GM19438 (cell line): Measurements from ENCODE around the gene GNAT2.
"Not testable (repeated sequence)": the region's sequence is repeated elsewhere in the genome, so short reads cannot be mapped to it uniquely, and the experiment has no call there.

Experiments used
- ATAC-seq: cut with Tn5 transposase; IDR thresholded peaks from one replicate; pipeline ENCODE4 v1.9.1; 2021; ENCODE audit warnings: low read depth; ENCODE audit not compliant: unreplicated experiment

Gene GNAT2

DNA sequence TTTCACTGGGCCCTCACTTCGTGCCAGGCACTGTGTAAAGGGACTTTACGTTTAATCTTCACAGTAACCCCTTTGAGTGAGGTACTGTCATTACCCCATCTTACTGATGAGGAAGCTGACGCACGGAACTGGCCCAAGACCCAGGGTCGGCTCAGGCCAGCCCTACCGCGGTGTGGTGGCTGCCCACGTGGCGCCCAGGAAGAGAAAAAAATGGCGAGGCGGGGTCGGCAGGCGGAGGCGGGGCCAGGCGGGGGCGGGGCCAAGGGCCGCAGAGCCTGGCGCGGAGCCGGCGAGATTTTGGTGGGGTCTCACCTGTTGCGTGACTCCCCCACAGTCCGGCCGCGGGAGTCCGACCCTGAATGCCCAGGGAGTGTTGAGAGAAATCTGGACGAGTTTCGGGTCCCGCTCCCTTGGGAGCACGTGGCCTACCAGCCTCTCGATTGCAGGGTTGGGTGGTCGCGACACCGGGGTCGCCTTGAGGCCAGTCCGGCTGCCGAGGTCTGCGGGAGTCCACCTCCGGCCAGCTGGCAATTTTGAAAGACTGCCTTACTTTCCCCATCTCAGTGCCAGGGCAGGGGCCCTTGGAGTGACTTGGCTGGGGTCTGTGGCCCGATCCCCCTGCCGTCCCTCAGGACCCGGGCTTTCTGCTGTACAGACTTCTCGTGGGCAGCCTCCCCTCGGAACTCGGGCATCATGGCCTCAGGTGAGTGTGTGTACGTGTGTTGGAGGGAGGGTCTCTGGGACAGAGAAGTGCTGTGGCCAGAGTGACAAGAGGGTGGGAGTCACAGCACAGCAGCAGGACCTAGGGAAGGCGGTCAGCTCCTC lies at the start of gene GNAT2, which contains the start of gene AMPD2:
Gene GNAT2 (minus strand): TSS at position 41 of the 825 bp plus-strand sequence. CDS start 6,746 bp downstream, outside the sequence.
Gene AMPD2 (plus strand): TSS at position 262 of the 825 bp plus-strand sequence. CDS start 1,339 bp downstream, outside the sequence.
- ATAC-seq = peak; percentile 45

DNA sequence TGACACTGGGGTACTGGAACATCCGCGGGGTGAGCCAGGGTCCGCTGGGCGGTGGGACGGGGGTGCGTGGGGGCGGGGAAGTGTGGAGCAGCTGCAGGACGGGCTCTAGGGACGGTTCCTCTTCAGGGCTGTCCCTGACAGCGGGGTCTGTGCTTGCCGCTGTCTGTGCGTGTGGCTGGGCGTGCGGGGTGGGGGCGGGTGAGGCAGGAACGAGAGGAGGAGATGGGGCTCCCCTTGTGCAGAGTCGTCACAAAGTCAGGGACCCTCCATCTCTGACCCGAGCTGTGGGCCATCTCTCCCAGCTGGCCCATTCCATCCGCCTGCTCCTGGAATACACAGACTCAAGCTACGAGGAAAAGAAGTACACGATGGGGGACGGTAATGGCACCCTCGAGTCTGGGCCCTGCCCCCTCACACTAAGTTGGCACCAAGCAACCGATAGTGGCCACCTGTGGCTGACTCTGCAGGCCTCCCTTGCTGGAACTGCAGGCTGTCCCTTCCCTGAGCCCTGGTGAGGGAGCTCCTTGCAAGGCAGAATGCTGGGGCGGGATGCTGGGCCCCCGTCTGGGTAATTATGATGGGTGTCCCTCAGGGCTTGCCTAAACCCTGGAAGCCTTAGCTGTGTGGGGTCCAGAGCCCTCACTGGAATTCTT lies 48.8 kb upstream of the GNAT2 start:
- ATAC-seq = no peak

DNA sequence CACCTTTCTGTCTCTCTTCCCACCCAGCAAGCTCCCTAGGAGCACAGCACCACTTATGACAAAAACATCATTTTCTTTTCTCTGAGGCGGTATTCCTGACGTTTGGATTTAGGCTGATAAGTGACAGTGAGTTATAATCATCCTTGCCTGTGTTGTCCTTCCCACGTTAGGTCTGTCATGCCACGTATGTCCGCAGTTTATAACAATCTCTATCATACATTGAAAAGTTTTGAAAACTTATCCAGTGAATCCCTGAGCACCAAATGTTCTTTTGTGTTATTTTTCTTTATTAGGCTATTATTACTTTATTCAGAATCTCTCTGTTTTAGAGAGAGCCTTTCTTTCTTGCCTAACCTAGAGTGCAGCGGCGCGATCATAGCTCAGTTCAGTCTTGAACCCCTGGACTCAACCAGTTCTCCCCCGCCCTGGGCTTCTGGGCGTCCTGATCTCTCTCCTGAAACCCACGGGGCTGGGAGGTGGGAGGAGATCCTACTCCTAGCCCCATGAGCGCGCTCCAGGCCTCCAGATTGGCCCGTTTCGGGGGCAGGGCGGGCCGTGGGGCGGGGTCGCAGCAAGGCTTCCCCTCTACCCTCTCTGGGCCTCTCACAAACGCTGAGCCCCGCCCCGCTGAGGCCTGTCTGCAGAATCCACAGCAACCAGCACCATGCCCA lies 48.2 kb upstream of the GNAT2 start, which contains the start of gene GSTM2:
Gene GSTM2 (plus strand): TSS at position 606 of the 671 bp plus-strand sequence. CDS start 59 bp downstream, at position 665.
- ATAC-seq = peak; percentile 98

DNA sequence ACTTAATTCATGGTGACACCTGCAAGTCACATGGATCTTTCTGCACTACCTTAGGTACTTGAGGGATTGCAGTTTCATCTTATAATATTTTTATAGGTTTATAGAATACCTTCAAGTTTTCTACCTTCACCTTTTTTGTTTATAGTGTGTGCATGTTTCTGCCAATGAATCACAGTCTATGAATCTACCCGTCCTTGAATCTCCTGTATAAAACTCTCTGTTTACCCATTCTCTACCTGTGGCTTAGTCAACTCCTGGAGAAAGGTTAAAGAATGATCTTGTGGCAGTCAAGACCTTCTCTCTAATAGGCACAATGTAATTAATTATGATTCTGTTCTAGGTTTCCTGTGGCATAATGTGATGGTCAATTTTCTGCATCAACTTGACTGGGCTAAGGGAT lies 45.3 kb upstream of the GNAT2 start:
- ATAC-seq = no peak

DNA sequence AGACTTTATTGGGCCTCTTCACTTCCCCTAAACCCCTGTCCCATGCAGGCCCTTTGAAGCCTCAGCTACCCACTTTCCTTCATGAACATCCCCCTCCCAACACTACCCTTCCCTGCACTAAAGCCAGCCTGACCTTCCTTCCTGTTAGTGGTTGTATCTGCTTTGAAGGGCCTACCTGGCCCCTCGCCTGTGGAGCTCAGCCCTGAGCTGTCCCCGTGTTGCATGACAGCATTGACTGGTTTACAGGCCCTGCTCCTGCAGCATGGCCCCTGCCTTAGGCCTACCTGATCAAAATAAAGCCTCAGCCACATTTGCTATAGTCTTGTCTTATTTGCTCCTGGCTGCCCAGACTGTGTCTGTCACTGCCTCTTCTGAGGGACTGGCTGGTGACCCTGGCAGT lies 42.0 kb upstream of the GNAT2 start:
- ATAC-seq = no peak

DNA sequence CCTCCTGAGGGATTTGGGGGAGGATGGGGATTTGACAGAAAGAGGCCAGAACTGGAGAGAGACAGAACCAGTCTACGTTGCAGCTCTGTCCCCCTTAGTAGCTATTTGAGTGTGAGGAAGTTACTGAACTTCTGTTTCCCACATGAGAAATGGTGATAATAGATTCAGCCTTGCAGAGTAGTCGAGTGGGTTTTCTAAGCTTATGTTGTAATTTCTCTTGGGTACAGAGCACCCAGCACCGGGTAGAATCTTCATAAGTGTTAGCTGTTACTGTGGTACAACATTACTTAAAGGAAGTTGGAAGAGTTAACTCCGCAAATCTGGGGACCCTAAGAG lies 41.2 kb upstream of the GNAT2 start:
- not testable (repeated sequence) for ATAC-seq

DNA sequence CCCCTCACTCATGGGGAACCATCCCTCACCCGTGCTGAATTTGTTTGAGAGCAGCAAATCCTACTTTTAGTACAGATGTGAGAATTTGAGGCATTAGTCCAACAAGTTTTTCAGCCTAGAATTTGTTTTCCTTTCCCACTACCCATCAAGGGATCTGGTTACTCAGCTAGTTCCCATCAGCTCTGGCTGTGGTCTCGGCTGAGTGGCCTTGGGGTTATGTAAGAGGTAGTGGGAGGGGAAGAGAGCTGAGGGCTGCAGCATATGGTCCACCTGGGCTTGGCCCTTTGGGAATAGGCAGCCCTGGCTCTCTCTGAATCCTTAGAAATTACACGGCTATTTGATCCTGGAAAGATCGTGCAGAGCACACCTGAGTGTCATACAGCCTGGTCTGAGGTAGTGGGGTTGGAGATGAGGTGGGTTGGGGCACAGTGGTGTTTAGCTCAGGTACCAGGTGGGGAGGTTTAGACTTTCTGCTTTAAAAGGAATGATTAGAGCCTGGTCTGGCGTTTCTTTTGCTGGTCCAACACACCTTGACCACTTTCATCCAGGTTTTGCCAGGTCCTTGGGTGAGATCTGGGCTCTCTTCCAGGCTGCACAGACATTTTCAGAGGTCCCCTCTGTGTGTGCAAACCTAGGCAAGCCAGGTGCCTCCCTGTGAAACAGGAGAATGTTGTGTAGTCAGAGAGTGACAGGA lies 40.7 kb upstream of the GNAT2 start:
- ATAC-seq = no peak

DNA sequence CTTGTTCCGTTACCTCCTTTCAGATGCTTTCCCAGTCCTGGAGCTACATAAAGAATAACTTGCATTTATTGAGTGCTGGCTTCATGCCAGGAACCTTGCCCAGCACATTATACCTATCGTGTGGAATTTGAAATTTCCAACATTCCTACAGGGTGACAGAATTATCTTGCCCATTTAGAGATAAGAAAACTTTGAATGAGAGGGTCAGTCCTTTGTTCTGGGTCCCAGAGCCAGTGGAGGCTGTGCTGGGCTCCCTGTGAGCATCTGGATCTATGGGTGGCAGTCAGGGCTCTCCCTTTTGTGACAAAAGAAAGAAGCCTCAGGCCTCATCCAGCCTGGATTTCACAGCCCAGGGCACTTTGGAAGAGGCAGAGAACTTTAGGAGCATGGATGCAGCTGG lies 39.7 kb upstream of the GNAT2 start:
- no peak for ATAC-seq

DNA sequence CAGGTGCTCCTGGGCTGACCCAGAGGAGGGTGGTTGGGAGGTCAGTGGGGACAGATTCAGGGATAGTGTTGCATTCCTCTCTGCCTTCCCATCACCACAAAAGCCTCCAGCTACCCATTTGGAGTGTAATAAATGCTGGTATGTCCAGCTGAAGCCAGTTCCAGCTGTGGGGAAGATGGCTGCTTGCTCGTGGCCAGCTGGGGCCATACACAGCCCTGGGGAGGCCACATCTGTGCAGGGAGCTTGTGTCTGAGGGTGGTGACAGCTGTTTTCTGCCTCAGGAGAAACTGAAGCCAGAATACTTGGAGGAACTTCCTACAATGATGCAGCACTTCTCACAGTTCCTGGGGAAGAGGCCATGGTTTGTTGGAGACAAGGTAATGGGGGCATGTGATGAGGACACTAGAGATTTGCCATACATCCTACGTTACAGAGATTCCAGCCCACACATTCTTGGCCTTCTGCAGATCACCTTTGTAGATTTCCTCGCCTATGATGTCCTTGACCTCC lies 39.2 kb upstream of the GNAT2 start:
- no peak for ATAC-seq

DNA sequence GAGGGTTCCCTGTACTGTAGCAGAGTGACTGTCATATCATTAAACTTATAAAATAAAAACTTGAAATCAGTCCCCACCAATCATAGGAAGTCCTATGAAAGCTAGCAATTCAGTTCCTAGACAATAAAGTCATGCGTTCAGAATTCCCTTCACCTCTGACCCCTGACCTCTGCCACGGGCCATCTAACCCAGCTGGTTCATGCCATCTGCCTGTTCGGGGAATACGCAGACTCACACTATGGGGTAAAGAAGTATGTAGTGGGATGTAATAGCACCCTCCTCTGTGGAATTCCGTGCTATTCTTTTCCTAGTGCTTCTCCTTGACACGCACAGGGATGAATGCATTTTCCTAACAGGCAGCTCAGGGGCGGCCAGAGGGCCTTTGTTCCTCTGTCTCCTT lies 38.6 kb upstream of the GNAT2 start:
- ATAC-seq = no peak

DNA sequence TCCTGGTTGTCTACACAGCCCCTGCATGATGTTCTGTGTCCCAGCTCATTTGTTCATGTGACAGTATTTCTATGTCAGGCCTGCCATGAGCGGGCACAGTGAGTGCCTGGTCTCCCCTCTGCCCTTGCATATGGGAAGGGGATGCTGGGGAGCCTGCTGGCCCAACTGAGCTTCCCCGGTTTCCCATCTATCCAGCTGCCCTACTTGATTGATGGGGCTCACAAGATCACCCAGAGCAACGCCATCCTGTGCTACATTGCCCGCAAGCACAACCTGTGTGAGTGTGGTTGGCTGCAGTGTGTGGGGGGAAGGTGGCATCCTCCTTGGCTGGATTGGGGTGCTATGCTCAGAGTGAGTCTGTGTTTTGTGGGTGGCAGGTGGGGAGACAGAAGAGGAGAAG lies 38.0 kb upstream of the GNAT2 start:
- ATAC-seq = no peak

DNA sequence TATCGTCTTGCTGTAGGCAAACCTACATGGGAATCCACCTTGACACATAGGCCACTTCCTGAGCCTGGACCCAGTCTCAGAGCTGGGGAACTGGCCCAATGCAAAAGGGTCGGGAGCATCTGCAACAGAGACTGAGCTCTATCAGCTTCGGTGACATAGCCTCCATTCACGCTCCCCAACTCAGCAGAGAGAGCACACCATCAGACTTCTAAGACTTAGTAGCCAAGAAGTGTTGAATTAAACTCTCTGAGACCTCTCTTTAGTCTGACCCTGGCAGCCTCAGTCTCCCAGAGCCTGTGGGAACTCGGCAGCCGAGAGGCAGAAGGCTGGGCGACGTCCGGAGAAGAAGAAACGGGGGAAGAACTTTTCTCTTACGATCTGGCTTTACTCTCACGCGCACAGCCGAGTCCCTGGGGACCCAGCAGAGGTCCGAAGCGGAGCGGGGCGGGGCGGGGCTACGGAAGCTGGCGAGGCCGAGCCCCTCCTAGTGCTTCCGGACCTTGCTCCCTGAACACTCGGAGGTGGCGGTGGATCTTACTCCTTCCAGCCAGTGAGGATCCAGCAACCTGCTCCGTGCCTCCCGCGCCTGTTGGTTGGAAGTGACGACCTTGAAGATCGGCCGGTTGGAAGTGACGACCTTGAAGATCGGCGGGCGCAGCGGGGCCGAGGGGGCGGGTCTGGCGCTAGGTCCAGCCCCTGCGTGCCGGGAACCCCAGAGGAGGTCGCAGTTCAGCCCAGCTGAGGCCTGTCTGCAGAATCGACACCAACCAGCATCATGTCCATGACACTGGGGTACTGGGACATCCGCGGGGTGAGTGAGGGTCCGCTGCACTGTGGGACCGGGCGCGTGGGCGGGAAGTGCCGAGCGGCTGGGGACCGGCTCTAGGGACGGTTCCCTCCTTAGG lies 36.5 kb upstream of the GNAT2 start, which contains the start of gene GSTM4:
Gene GSTM4 (plus strand): TSS at position 485 of the 905 bp plus-strand sequence. CDS start 291 bp downstream, at position 776.
- ATAC-seq = peak; percentile 94

DNA sequence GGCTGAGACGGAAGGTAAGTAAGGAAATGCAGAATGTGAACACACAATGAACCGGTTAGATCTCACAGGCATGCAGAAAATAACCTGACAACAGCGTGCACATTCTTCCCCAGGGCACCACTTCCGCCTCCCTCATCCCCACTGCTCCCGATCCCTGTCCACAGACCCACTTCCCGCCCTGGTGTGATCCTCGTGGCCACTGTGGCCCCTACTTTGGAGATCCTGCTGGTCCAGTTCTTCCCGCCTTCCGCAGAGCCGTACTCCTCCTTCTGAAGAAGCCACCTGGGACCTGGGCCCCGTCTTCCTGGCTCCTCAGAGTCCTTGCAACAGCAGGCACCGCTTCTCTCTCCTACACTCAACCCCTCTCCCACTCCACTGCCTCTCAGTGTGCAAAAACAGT lies 35.1 kb upstream of the GNAT2 start:
- ATAC-seq = no peak

DNA sequence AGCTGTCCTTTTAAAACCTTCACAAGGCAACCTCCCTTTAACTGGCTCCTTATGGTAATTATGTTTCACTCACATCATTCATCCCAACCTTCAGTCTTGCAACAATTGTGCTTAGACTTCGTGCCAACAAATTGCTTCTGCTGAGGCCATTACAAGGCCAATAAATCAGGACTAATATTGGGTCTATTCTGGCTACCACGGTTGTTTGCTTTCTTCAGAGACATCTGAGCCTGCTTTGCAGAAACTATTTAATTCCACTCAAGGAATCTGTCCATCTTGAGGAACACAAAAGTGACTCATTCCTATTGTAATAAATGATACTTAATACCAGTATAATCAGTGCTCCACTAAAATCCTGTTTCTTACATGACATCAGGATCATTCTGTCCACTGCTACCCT lies 33.9 kb upstream of the GNAT2 start:
- ATAC-seq = no peak

DNA sequence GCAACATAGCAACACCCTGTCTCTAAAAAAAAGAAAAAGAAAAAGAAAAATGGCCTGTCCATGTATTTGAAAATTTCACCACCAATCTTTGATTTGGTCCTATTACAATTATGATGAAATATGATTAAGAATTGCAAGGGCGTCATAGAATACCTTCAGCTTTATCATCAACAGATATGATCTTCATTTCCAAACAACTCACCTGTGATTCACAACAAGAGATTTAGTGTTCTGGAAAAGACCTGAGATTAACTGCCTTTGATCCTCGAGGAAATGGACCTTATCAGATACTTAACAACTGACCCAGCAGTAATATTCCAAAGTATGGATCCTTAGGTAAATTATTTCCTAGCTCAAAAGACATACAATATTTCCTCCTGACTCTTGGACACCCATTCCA lies 33.0 kb upstream of the GNAT2 start:
- no peak for ATAC-seq

DNA sequence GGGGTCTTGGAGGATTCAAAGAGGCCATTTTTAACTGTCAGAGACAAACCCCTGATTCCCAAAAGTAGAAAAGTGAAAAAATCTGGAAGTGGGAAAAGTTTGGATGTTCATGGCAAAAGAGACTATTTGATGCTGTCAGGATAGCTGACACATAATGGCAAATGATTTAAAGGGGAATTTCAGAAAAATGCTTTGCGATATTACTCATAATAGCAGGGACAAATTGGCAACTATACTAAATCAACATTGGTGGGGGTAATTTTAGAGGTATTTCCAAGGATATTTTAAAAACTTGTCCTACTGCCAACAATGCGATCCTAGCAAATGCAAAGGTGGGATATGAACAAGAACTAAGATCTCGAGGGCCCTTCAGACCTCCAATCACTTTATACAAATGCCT lies 31.2 kb upstream of the GNAT2 start:
- no peak for ATAC-seq

DNA sequence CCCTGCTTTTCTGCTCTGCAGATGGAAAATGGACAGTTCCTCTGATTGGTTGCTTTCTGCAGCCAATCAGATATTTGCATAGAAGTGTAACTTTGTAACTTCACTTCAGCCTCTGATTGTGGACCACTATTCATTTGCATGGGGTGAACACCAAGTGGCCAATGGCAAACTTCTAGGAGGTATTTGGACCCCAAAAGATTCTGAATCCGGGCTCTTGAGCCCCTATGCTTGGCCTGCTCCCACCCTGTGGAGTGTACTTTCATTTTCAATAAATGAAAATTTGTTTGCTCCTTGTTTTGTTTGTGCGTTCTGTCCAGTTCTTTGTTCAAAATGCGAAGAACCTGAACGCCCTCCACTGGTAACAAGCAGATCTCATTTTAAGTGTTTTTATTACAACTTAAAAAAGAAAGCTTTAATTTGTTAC lies 30.1 kb upstream of the GNAT2 start:
- ATAC-seq = no peak

DNA sequence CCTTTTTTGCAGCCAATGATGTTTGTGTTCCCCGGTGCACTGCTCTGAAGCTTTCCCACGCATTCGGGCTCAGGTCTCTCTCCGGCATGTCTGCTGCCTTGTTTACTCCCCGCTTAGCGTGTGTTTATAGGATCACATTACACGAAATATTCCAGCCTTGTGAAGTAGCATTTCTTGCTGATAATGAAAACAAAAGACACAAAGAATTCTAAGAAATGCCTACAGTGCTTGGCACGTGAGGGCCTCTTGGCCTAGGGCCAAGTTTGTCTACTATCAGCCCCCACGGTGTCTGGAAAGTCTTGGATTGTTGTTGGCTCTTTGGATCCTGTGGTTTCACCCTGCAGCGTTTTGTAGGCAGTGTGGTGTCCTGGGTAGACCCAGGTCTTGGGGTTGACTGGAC lies 25.3 kb upstream of the GNAT2 start:
- ATAC-seq = no peak
